ENCODE measurements around the gene OCEL1. TPM values are rescaled to one million over a fixed set of nuclear protein-coding genes. Genes with fewer than 3 reads are reported as not detected.

OCEL1 gene
- total and polyA plus RNA-seq, 10 of the 15 experiments (the other 5 are each of a cell fraction or from before 2014, with no cell fraction given), result 2.8 to 18.2 (median 7.4) TPM

- no peaks in the 10 kb centered on the region for H3K9me3 ChIP-seq (replicated peaks; ENCODE audit: control insufficient read depth, insufficient read depth, low read length)
- ATAC-seq (no peak), DNase-seq (ENCODE audit: low read depth, low spot score) (no peak), FAIRE-seq (no peak)
- H3K9ac ChIP-seq (ENCODE audit: control insufficient read depth, insufficient read depth, low read length), result no peak overlapping the region
- peaks cover 10 to 27% of the 10 kb centered on the region in 2 experiments; a peak in 3 of 4 replicates for H3K36me3 ChIP-seq (ENCODE audit: control insufficient read depth in 2 of 2, insufficient read depth in 2 of 2, low read length in 1 of 2)
- no peak overlapping the region for H3K4me3 ChIP-seq
- peaks cover 13% of the 10 kb centered on the region for H3K4me1 ChIP-seq (ENCODE audit: control insufficient read depth, insufficient read depth, low read length)
- no peak overlapping the region for H3K27ac ChIP-seq (ENCODE audit: control insufficient read depth, insufficient read depth)
- intact Hi-C loops (cut with micrococcal nuclease; ENCODE audit: unreplicated experiment) (no loop called here), in situ Hi-C loops (cut with MboI) (no loop called here)
- H3K79me2 ChIP-seq (ENCODE audit: control insufficient read depth, insufficient read depth, low read length), result no peaks in the 10 kb centered on the region; the same call in 1 of the 2 replicates
- TF ChIP-seq NBN (IDR thresholded peaks at IDR 0.05) (no peak), STAT1 (conservative IDR thresholded peaks at IDR 0.05) (no peak), USF2 (IDR thresholded peaks at IDR 0.05; ENCODE audit: borderline replicate concordance, low read depth, low read length) (no peak), NR2C2 (IDR thresholded peaks at IDR 0.05; ENCODE audit: borderline replicate concordance, control insufficient read depth, insufficient read length, low read depth) (no peak), CBX5 (IDR thresholded peaks at IDR 0.05; ENCODE audit: low read depth) (no peak), BACH1 (IDR thresholded peaks at IDR 0.05; ENCODE audit: borderline replicate concordance) (no peak), PAX8 (IDR thresholded peaks at IDR 0.05) (no peak), CEBPB (IDR thresholded peaks at IDR 0.05; ENCODE audit: borderline replicate concordance in 1 of 2, low read depth in 2 of 2, low read length in 2 of 2) (no peak), RCOR1 (conservative IDR thresholded peaks at IDR 0.05; ENCODE audit: low read depth, low read length) (no peak), HDAC2 (IDR thresholded peaks at IDR 0.05) (no peak), ZSCAN29 (IDR thresholded peaks at IDR 0.05) (no peak), ZNF687 (IDR thresholded peaks at IDR 0.05) (no peak), POLR2AphosphoS5 (IDR thresholded peaks at IDR 0.05; ENCODE audit: low read length) (peak; percentile 62; the same call in 1 of the 2 replicates), POLR2A (IDR thresholded peaks at IDR 0.05; ENCODE audit: low read depth, low read length) (peak; percentile 44)
- no TSS peak for BruUV-seq (replicated peaks)
- WGBS (ENCODE audit: insufficient coverage, insufficient replicate concordance, low lambda C conversion rate, missing lambda C conversion rate), result 97% methylated on average over 5 of the region's 5 CpGs
- H3K4me2 ChIP-seq (ENCODE audit: control insufficient read depth, insufficient read depth), result no peak overlapping the region
- CTCF ChIA-PET, result no interaction called here
- RAD21 ChIA-PET (ENCODE audit: unreplicated experiment), result no interaction called here
- SMC1A ChIA-PET (ENCODE audit: uncharacterized antibody, unreplicated experiment), result no interaction called here
- H3K27me3 ChIP-seq (replicated peaks in 1 of 2; ENCODE audit: control insufficient read depth in 2 of 2, insufficient read depth in 2 of 2, low read length in 1 of 2), result no peaks in the 10 kb centered on the region
- no peaks in the 10 kb centered on the region for H4K20me1 ChIP-seq (ENCODE audit: control insufficient read depth, insufficient read depth)
- POLR2A ChIA-PET, result no interaction called here
- no peak overlapping the region for H2AFZ ChIP-seq (ENCODE audit: control insufficient read depth, low read depth, low read length)
Measured at GRCh38 chr19:17213334-17213733, 12.7 kb upstream of the OCEL1 start.
